HG02588 (cell line): ENCODE data around the gene PLXNA3.
A peak's percentile ranks its signal among the peaks of the same experiment; 100 is the strongest.

Experiments
- ATAC-seq: cut with Tn5 transposase; IDR thresholded peaks from one replicate; pipeline ENCODE4 v1.9.1; 2021; ENCODE audit warnings: mild to moderate bottlenecking, moderate library complexity; ENCODE audit not compliant: unreplicated experiment

The PLXNA3 gene

GRCh38 chrX:154458116-154458953 lies at the start of gene PLXNA3:
Gene PLXNA3, plus strand, starts transcription at chrX:154458281. Its CDS starts 1,903 bp downstream, at chrX:154460184.
- peak; percentile 68 for ATAC-seq

GRCh38 chrX:154408659-154409221 lies 49.3 kb upstream of the PLXNA3 start:
- ATAC-seq = no peak

- ATAC-seq = no peak
Measured at GRCh38 chrX:154409222-154409871, 48.7 kb upstream of the PLXNA3 start, which contains the start of gene DNASE1L1. Gene DNASE1L1, minus strand, starts transcription at chrX:154409254. Its CDS starts 3,686 bp downstream, at chrX:154405568.

- peak; percentile 53 for ATAC-seq
Measured at GRCh38 chrX:154411981-154412340, 46.1 kb upstream of the PLXNA3 start.

- ATAC-seq = no peak
Measured at GRCh38 chrX:154412468-154412867, 45.6 kb upstream of the PLXNA3 start.

GRCh38 chrX:154413142-154413541 lies 44.9 kb upstream of the PLXNA3 start:
- ATAC-seq = no peak

- no peak for ATAC-seq
Measured at GRCh38 chrX:154417157-154417556, 40.9 kb upstream of the PLXNA3 start.

GRCh38 chrX:154419189-154419588 lies 38.9 kb upstream of the PLXNA3 start:
- no peak for ATAC-seq

GRCh38 chrX:154419688-154420401 lies 38.2 kb upstream of the PLXNA3 start:
- no peak for ATAC-seq

GRCh38 chrX:154420402-154420756 lies 37.7 kb upstream of the PLXNA3 start:
- no peak for ATAC-seq

- no peak for ATAC-seq
Measured at GRCh38 chrX:154426916-154427770, 30.9 kb upstream of the PLXNA3 start.

- peak; percentile 93 for ATAC-seq
Measured at GRCh38 chrX:154428176-154429171, 29.6 kb upstream of the PLXNA3 start, which contains the start of gene ATP6AP1. Gene ATP6AP1, plus strand, starts transcription at chrX:154428677. Its CDS starts 16 bp downstream, at chrX:154428693.

- ATAC-seq = no peak
Measured at GRCh38 chrX:154429711-154430110, 28.4 kb upstream of the PLXNA3 start.

GRCh38 chrX:154430479-154430878 lies 27.6 kb upstream of the PLXNA3 start:
- ATAC-seq = no peak

- no peak for ATAC-seq
Measured at GRCh38 chrX:154430916-154431315, 27.2 kb upstream of the PLXNA3 start.

- ATAC-seq = no peak
Measured at GRCh38 chrX:154431341-154431740, 26.7 kb upstream of the PLXNA3 start.

GRCh38 chrX:154432210-154432609 lies 25.9 kb upstream of the PLXNA3 start:
- ATAC-seq = no peak

GRCh38 chrX:154433605-154434004 lies 24.5 kb upstream of the PLXNA3 start:
- ATAC-seq = no peak
